Stimulated activated CD8-positive, alpha-beta memory T cell treated with anti-CD3 and anti-CD28 coated beads, Interleukin-15, amount 100 ng/mL, for 4 hours (primary cell): ENCODE data around the gene C8A.

Experiments used
- DNase-seq, 2 donors: peaks; one replicate each; pipeline ENCODE4 v3.0.0-alpha.2; 2020; ENCODE audit warnings: low read depth in 2 of 2

The C8A gene

GRCh38 chr1:56837244-56837939 lies 17.2 kb upstream of the C8A start:
- DNase-seq = no peak

- no peak for DNase-seq
Measured at GRCh38 chr1:56838759-56839158, 15.8 kb upstream of the C8A start.

- no peak for DNase-seq
Measured at GRCh38 chr1:56843544-56843943, 11.1 kb upstream of the C8A start.

- no peak for DNase-seq
Measured at GRCh38 chr1:56844545-56845136, 10.0 kb upstream of the C8A start.

- DNase-seq = no peak
Measured at GRCh38 chr1:56845343-56845742, 9.3 kb upstream of the C8A start.

- no peak for DNase-seq
Measured at GRCh38 chr1:56849750-56850149, 4.8 kb upstream of the C8A start.

GRCh38 chr1:56850411-56850810 lies 4.2 kb upstream of the C8A start:
- DNase-seq = no peak

GRCh38 chr1:56850922-56851321 lies 3.7 kb upstream of the C8A start:
- no peak for DNase-seq

- no peak for DNase-seq
Measured at GRCh38 chr1:56852476-56852875, 2.1 kb upstream of the C8A start.

GRCh38 chr1:56855190-56855589 lies 593 bp downstream of the C8A start:
- DNase-seq = no peak

- no peak for DNase-seq
Measured at GRCh38 chr1:56856186-56856585, 1.6 kb downstream of the C8A start.

GRCh38 chr1:56859287-56859686 lies 4.7 kb downstream of the C8A start:
- no peak for DNase-seq

- DNase-seq = no peak
Measured at GRCh38 chr1:56863265-56863992, 8.8 kb downstream of the C8A start.

GRCh38 chr1:56864430-56864829 lies 9.8 kb downstream of the C8A start:
- no peak for DNase-seq

- DNase-seq = no peak
Measured at GRCh38 chr1:56866656-56867055, 12.1 kb downstream of the C8A start.

- no peak for DNase-seq
Measured at GRCh38 chr1:56867491-56867890, 12.9 kb downstream of the C8A start.

- no peak for DNase-seq
Measured at GRCh38 chr1:56868761-56869160, 14.2 kb downstream of the C8A start.

- no peak for DNase-seq
Measured at GRCh38 chr1:56872597-56872996, 18.0 kb downstream of the C8A start.

GRCh38 chr1:56873213-56873612 lies 18.6 kb downstream of the C8A start:
- no peak for DNase-seq

GRCh38 chr1:56874689-56875088 lies 20.1 kb downstream of the C8A start:
- DNase-seq = no peak

- no peak for DNase-seq
Measured at GRCh38 chr1:56877973-56878372, 23.4 kb downstream of the C8A start.

GRCh38 chr1:56880774-56881173 lies 26.2 kb downstream of the C8A start:
- no peak for DNase-seq

- no peak for DNase-seq
Measured at GRCh38 chr1:56881417-56881816, 26.8 kb downstream of the C8A start.
